ENCODE results near the gene ADAMTS12. TPM values are rescaled to one million over a fixed set of nuclear protein-coding genes. Genes with fewer than 3 reads are reported as not detected.

The ADAMTS12 gene
- total RNA-seq, 1 experiment from 2014 or later, result 6.2 TPM

DNA sequence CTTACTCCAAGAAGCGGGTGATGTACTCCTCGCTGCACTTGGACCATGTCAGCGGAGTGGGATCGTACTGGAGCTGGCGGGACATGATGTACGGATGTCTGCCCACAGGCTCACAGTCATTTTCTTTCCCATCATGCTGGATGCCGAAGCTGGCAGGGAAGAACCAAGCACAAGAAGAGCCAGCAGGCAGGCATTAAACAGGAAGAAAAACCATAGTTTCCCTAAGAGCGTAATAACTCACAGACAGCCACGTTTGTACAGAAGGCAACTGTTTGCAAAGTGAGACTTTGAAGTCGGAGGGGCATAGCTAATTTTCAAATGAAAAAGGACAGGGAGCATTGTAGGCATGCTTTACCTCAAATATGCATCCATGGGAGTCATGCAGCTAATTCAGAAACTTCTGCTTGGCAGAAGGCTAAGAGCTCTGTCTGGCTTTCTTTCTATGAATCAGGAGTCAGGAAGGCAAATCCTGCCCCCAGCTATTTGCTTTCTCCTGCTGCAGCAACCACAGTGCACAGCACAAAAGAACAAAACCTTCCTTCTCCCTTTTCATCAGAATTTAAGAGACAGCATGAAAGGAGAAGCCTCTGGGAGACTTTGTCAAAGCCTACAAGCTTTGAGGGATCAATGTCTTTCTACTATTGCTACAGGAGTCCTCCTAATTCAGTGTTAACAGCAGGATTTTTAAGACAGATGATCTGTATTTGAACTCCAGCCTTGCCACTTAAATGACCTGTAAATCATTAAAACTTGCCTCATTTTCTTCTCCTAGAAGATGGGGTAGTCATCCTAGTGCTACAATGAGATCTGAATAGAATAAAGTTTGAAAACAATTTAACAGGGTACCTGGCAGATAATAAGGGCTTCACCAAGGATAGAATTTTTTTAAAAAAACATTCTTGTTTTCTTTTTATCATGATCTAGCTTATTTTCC lies 242.0 kb downstream of the ADAMTS12 start:
- no peak overlapping the region for H2BK20ac ChIP-seq (ENCODE audit: low read depth, low read length, poor library complexity, severe bottlenecking)
- no peaks in the 10 kb centered on the region for H4K20me1 ChIP-seq (ENCODE audit: control insufficient read depth, insufficient read depth, insufficient read length)
- no peak overlapping the region for H3K9ac ChIP-seq (ENCODE audit: extremely low read depth, insufficient read length, low read length)
- no peak overlapping the region for H3K18ac ChIP-seq (ENCODE audit: insufficient read length, low read depth, low read length)
- H3K23ac ChIP-seq (ENCODE audit: insufficient read length, low read depth, low read length), result no peak overlapping the region
- H3K4me2 ChIP-seq (ENCODE audit: insufficient read depth, insufficient read length, low read length), result no peak overlapping the region
- Mint-ChIP-seq H3K4me3 (no peak overlapping the region), H3K36me3 (ENCODE audit: insufficient read depth in 1 of 3, low read depth in 3 of 3) (peaks cover 4 to 10% (median 6%) of the 10 kb centered on the region in 3 experiments), H3K4me1 (peaks cover 12 to 14% of the 10 kb centered on the region in 2 experiments), H3K27ac (0 out of 7 replicates have a peak overlapping the region, but pooled peaks of 1 of the 3 experiments have one; percentile 31), H3K9me3 (peaks cover 4% of the 10 kb centered on the region in 2 experiments; a peak in 3 of 5 replicates), H3K27me3 (ENCODE audit: low read depth) (no peaks in the 10 kb centered on the region)
- no peak overlapping the region for H2BK15ac ChIP-seq (ENCODE audit: low read depth, low read length)
- H3K23me2 ChIP-seq (ENCODE audit: insufficient read length, low read depth, low read length, poor library complexity, severe bottlenecking), result no peaks in the 10 kb centered on the region
- no CpG with 5 or more reads among the region's 10 CpGs for WGBS (ENCODE audit: extremely low coverage, insufficient read length, low lambda C conversion rate)
- H4K91ac ChIP-seq (ENCODE audit: insufficient read length, low read depth, low read length), result no peak overlapping the region
- peak overlapping the region; percentile 71 for H2AK5ac ChIP-seq (ENCODE audit: insufficient read length, low read length)
- no peak overlapping the region for H3K27ac ChIP-seq (ENCODE audit: insufficient read length, low read depth, low read length)
- no peak overlapping the region for H3T11ph ChIP-seq (ENCODE audit: low read length)
- no peaks in the 10 kb centered on the region for H3K27me3 ChIP-seq (ENCODE audit: insufficient read depth, low read length)
- no peak for DNase-seq
- H3K4me1 ChIP-seq (ENCODE audit: insufficient read depth, low read length), result no peaks in the 10 kb centered on the region
- no peaks in the 10 kb centered on the region for H3K79me1 ChIP-seq (ENCODE audit: insufficient read depth, low read depth, low read length, poor library complexity, severe bottlenecking)
- no peak overlapping the region for H3K4ac ChIP-seq (ENCODE audit: low read depth, low read length)
- no peak overlapping the region for H2AFZ ChIP-seq (ENCODE audit: low read length)
- H2BK5ac ChIP-seq (ENCODE audit: insufficient read length, low read length), result no peak overlapping the region
- no peak overlapping the region for H4K8ac ChIP-seq (replicated peaks; ENCODE audit: insufficient read length, low read depth, low read length)
- no peak for TF ChIP-seq CTCF (conservative IDR thresholded peaks at IDR 0.05)
- H3K56ac ChIP-seq (ENCODE audit: insufficient read length, low read depth, low read length), result no peak overlapping the region
- no peaks in the 10 kb centered on the region for H3K79me2 ChIP-seq (ENCODE audit: insufficient read depth, low read length)
- no peak overlapping the region; the same call in 1 of the 2 replicates for H3K14ac ChIP-seq (ENCODE audit: insufficient read depth, low read length)
- no peak overlapping the region for H2BK120ac ChIP-seq (ENCODE audit: low read depth, low read length, poor library complexity, severe bottlenecking)
- H4K5ac ChIP-seq (ENCODE audit: insufficient read length, low read depth, low read length), result no peak overlapping the region
- no peak overlapping the region for H2BK12ac ChIP-seq (ENCODE audit: insufficient read length, low read depth, low read length)
- H3K9me3 ChIP-seq (ENCODE audit: control insufficient read depth, low read depth, low read length), result no peaks in the 10 kb centered on the region

All from H9 (cell line).